ENCODE results near the gene MBD3L4.
A peak's percentile ranks its signal among the peaks of the same experiment; 100 is the strongest.
"Not testable (repeated sequence)": the region's sequence is repeated elsewhere in the genome, so short reads cannot be mapped to it uniquely, and the experiment has no call there.

Gene MBD3L4

DNA sequence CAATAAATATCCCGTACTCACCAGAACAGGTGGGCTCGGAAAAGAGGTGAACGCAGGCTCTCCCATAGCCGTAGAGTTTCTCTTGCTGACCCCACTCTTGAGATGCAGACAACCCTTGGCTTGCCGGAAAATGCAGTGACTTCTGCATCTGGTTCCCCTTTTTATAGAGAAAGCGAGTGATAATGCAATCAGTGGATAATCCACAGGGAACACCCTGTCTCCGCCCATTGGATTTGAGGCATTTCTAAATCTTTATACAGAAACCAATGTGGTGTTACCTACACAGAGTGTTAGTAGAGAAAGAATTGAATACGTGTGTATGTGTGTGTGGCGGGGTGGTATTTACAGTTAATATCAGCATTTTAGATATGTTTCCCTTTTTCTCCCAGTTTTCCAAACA lies at the start of gene MBD3L4:
Gene MBD3L4, minus strand, starts transcription at position 101 of the 400 bp plus-strand sequence. Its CDS starts 35 bp downstream, at position 66.
- H3K4me3 ChIP-seq (ENCODE audit: low read depth, low read length); DNase-seq (ENCODE audit: low read depth): not testable (repeated sequence)

- TF ChIP-seq CTCF (IDR thresholded peaks at IDR 0.05; ENCODE audit: insufficient read depth, low read depth, low read length, missing control alignments) = no peak
- DNase-seq (ENCODE audit: low read depth) = no peak
- no peak overlapping the region for H3K4me3 ChIP-seq (ENCODE audit: low read depth, low read length)
Observed at GRCh38 chr19:7088999-7089398, 49.0 kb upstream of the MBD3L4 start.

DNA sequence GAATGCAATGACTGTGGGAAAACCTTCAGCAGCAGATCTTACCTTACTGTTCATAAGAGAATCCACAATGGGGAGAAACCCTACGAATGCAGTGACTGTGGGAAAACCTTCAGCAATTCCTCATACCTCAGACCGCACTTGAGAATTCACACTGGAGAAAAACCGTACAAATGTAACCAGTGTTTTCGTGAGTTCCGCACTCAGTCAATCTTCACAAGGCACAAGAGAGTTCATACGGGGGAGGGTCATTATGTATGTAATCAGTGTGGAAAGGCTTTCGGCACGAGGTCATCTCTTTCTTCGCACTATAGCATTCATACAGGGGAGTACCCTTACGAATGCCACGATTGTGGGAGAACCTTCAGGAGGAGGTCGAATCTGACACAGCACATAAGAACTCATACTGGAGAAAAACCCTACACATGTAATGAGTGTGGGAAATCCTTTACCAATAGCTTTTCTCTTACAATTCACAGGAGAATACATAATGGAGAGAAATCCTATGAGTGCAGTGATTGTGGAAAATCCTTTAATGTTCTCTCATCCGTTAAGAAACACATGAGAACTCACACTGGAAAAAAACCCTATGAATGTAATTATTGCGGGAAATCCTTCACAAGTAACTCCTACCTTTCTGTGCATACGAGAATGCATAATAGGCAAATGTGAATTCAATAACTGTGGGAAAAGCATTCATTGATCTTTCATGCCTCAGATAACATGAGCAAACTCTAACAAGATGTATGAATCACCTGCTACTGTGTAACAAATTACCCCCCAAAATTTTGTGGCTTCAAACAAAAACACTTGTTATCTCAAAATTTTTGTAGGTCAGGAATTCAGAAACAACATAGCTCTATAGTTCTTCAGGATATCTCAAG lies 43.3 kb upstream of the MBD3L4 start:
- DNase-seq (ENCODE audit: low read depth) = peak; percentile 52

DNA sequence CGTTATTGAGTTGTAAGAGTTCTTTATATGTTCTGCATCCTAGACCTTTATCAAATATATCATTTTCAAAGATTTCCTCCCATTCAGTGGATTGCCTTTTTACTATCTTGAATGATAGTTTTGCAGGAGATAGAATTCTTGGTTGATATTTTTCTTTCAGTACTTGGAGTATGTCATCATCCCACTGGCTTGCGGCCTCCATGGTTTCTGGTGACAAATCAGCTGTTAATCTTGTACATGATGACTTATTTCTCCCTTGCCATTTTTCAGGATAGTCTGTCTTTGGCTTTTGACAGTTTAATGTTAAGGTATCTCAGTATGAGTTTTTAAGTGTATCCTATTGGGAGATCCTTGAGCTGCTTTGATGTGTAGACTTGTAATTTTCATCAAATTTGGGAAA lies 38.0 kb upstream of the MBD3L4 start:
- TF ChIP-seq CTCF (IDR thresholded peaks at IDR 0.05; ENCODE audit: insufficient read depth, low read depth, low read length, missing control alignments) = no peak
- DNase-seq (ENCODE audit: low read depth) = no peak
- H3K4me3 ChIP-seq (ENCODE audit: low read depth, low read length) = no peak overlapping the region

More for the DNA sequence above, 43.3 kb upstream of the MBD3L4 start:
- TF ChIP-seq CTCF (IDR thresholded peaks at IDR 0.05; ENCODE audit: insufficient read depth, low read depth, low read length, missing control alignments) = no peak
- no peak overlapping the region for H3K4me3 ChIP-seq (ENCODE audit: low read depth, low read length)

GRCh38 chr19:7076151-7076550 lies 36.2 kb upstream of the MBD3L4 start:
- no peak for TF ChIP-seq CTCF (IDR thresholded peaks at IDR 0.05; ENCODE audit: insufficient read depth, low read depth, low read length, missing control alignments)
- no peak overlapping the region for H3K4me3 ChIP-seq (ENCODE audit: low read depth, low read length)
- no peak for DNase-seq (ENCODE audit: low read depth)

DNA sequence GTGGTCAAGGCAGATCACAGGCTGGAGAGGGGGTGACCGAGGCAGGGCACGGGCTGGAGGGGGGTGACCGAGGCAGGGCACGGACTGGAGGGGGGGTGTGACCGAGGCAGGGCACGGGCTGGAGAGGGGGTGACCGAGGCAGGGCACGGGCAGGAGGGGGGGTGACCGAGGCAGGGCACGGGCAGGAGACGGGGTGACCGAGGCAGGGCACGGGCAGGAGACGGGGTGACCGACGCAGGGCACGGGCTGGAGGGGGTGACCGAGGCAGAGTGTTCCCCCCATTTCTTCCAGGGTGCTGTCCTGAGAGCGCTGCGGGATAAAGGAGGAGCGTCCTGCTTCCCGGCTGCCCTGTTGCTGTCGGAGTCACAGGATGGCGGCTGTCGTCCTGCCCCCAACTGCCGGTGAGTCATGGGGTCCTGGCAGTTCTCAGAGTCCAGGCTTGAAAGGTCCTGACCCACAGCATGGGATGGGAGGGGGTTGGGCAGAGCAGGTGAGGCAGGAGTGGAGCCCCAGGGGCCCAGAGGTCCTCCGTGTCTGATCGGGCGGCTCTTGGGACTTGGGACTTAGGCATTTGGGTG lies 34.8 kb upstream of the MBD3L4 start:
- no peak for DNase-seq (ENCODE audit: low read depth)
- H3K4me3 ChIP-seq (ENCODE audit: low read depth, low read length) = no peak overlapping the region
- no peak for TF ChIP-seq CTCF (IDR thresholded peaks at IDR 0.05; ENCODE audit: insufficient read depth, low read depth, low read length, missing control alignments)

DNA sequence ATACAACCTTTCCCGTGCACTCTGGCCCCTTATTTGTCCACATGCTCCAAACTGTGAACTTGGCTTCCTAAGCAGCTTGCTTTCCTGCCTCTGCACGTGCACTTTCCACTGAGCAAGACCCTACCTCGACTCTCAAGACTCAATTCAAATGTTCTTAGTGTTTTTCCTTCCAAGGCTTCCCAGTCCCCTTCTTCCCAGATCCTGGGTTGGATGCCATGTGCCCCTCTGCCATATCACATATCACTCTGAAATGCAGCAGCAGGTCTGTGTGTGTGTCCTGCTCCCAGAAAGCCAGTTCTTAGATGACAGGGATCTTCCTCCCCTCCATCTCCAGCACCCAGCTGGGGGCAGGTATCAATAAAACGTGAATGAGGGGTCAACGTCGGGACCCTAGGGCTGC lies 32.6 kb upstream of the MBD3L4 start:
- DNase-seq (ENCODE audit: low read depth) = no peak
- no peak overlapping the region for H3K4me3 ChIP-seq (ENCODE audit: low read depth, low read length)
- TF ChIP-seq CTCF (IDR thresholded peaks at IDR 0.05; ENCODE audit: insufficient read depth, low read depth, low read length, missing control alignments) = no peak

All from GM12865 (cell line).